Measurements from ENCODE around the gene SGPP1. TPM values are rescaled to one million over a fixed set of nuclear protein-coding genes. Genes with fewer than 3 reads are reported as not detected.
A peak's percentile ranks its signal among the peaks of the same experiment; 100 is the strongest.
"Not testable (repeated sequence)": the region's sequence is repeated elsewhere in the genome, so short reads cannot be mapped to it uniquely, and the experiment has no call there.

The SGPP1 gene
- total RNA-seq, 1 experiment from 2014 or later, result 17.7 TPM

- H4K20me1 ChIP-seq (ENCODE audit: insufficient read depth); H3K79me2 ChIP-seq (ENCODE audit: insufficient read depth, low read length); H3K27ac ChIP-seq (ENCODE audit: low read depth, low read length); H3K9ac ChIP-seq (ENCODE audit: low read length); POLR2A ChIA-PET; RAD21 ChIA-PET (ENCODE audit: low non-redundant PET in 1 of 2, low total read pairs in 2 of 2, uncharacterized antibody in 2 of 2, unreplicated experiment in 2 of 2); H3K9me3 ChIP-seq (ENCODE audit: control insufficient read depth in 1 of 2, insufficient read depth in 1 of 2, low read depth in 1 of 2, low read length in 2 of 2); BruUV-seq (replicated peaks); DNase-seq (ENCODE audit: low read depth, low spot score); H3K4me1 ChIP-seq (ENCODE audit: control insufficient read depth in 1 of 2, insufficient read depth in 2 of 2, low read length in 2 of 2); H3K27me3 ChIP-seq (ENCODE audit: insufficient read depth, low read length); H2AFZ ChIP-seq (ENCODE audit: low read depth, low read length, poor library complexity, severe bottlenecking); H3K36me3 ChIP-seq (ENCODE audit: control insufficient read depth in 1 of 2, insufficient read depth in 2 of 2, low read length in 2 of 2); CTCF ChIA-PET; intact Hi-C loops (cut with micrococcal nuclease); H3K4me3 ChIP-seq (replicated peaks in 1 of 2; ENCODE audit: low read depth in 1 of 2, low read length in 2 of 2); ATAC-seq; H3K4me2 ChIP-seq (ENCODE audit: low read length); H3K9me2 ChIP-seq (ENCODE audit: insufficient read depth): not testable (repeated sequence)
These were observed 66.0 kb downstream of the SGPP1 start for GRCh38 chr14:63661881-63662280.

- Histone ChIP-seq H3K9me2 (ENCODE audit: insufficient read depth) (no peaks in the 10 kb centered on the region), H3K4me2 (ENCODE audit: low read length) (0 out of 2 replicates have a peak overlapping the region, but pooled peaks have one; percentile 1), H3K79me2 (ENCODE audit: insufficient read depth, low read length) (no peaks in the 10 kb centered on the region), H3K9ac (ENCODE audit: low read length) (no peak overlapping the region), H3K27me3 (ENCODE audit: insufficient read depth, low read length) (no peaks in the 10 kb centered on the region), H3K27ac (ENCODE audit: low read depth, low read length) (no peak overlapping the region), H3K36me3 (ENCODE audit: control insufficient read depth in 1 of 2, insufficient read depth in 2 of 2, low read length in 2 of 2) (no peaks in the 10 kb centered on the region), H3K4me1 (ENCODE audit: control insufficient read depth in 1 of 2, insufficient read depth in 2 of 2, low read length in 2 of 2) (peaks cover 6 to 7% of the 10 kb centered on the region in 2 experiments; a peak in 3 of 4 replicates), H4K20me1 (ENCODE audit: insufficient read depth) (no peaks in the 10 kb centered on the region), H2AFZ (ENCODE audit: low read depth, low read length, poor library complexity, severe bottlenecking) (no peak overlapping the region), H3K9me3 (ENCODE audit: control insufficient read depth in 1 of 2, insufficient read depth in 1 of 2, low read depth in 1 of 2, low read length in 2 of 2) (no peaks in the 10 kb centered on the region), H3K4me3 (replicated peaks in 1 of 2; ENCODE audit: low read depth in 1 of 2, low read length in 2 of 2) (no peak overlapping the region)
- ATAC-seq (no peak), DNase-seq (ENCODE audit: low read depth, low spot score) (no peak)
- RAD21 ChIA-PET (ENCODE audit: low non-redundant PET in 1 of 2, low total read pairs in 2 of 2, uncharacterized antibody in 2 of 2, unreplicated experiment in 2 of 2), result no interaction called here
- intact Hi-C loops (cut with micrococcal nuclease), result no loop called here
- CTCF ChIA-PET, result interaction anchor here (0.9 to 1.6 kb wide), 2 partner anchors 18 to 271 kb away, joined by 3 read pairs; partner anchors contain the start of gene WDR89
- no TSS peak for BruUV-seq (replicated peaks)
- POLR2A ChIA-PET, result no interaction called here
- TF ChIP-seq ZBTB33 (IDR thresholded peaks at IDR 0.05; ENCODE audit: extremely low read depth, insufficient replicate concordance, low read length) (no peak), CEBPB (IDR thresholded peaks at IDR 0.05; ENCODE audit: low read depth) (no peak), ATF3 (IDR thresholded peaks at IDR 0.05) (no peak), SIN3A (IDR thresholded peaks at IDR 0.05; ENCODE audit: low read depth) (no peak), JUND (IDR thresholded peaks at IDR 0.05) (no peak), CTCF (IDR thresholded peaks at IDR 0.05 in 2 of 3, conservative IDR thresholded peaks at IDR 0.05 in 1 of 3; ENCODE audit: borderline replicate concordance in 1 of 3, insufficient read depth in 1 of 3, low read depth in 2 of 3, low read length in 2 of 3) (no peak), EGR1 (IDR thresholded peaks at IDR 0.05; ENCODE audit: low read depth) (no peak), POLR2A (IDR thresholded peaks at IDR 0.05; ENCODE audit: borderline replicate concordance, extremely low read depth, insufficient read depth, insufficient read length) (no peak), SRF (IDR thresholded peaks at IDR 0.05; ENCODE audit: low read depth) (no peak), YY1 (IDR thresholded peaks at IDR 0.05; ENCODE audit: extremely low read depth, insufficient replicate concordance, low read depth, low read length) (no peak), REST (IDR thresholded peaks at IDR 0.05; ENCODE audit: low read depth) (no peak), ZNF274 (IDR thresholded peaks at IDR 0.05; ENCODE audit: low read depth, low read length) (no peak), FOSL1 (IDR thresholded peaks at IDR 0.05; ENCODE audit: low read depth) (no peak), SP1 (IDR thresholded peaks at IDR 0.05; ENCODE audit: low read depth) (no peak)
These were observed 68.1 kb downstream of the SGPP1 start for GRCh38 chr14:63659726-63660125.

All from HCT116 (cell line).